GM19328 (cell line): ENCODE measurements around the gene AOPEP.

Source experiments
- ATAC-seq: cut with Tn5 transposase; IDR thresholded peaks from one replicate; pipeline ENCODE4 v1.9.1; 2021; ENCODE audit warnings: mild to moderate bottlenecking, moderate library complexity; ENCODE audit not compliant: unreplicated experiment

The AOPEP gene

DNA sequence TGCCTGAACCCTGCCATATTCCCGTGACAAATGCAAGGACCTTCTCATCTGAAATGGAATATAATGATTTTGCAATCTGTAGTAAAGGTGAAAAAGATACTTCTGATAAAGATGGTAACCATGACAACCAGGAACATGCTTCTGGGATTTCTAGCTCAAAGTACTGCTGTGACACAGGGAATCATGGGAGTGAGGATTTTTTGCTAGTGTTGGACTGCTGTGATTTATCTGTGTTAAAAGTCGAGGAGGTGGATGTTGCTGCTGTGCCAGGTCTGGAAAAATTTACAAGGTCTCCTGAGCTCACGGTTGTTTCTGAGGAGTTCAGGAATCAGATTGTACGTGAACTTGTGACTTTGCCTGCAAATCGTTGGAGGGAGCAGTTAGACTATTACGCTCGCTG, 33.5 kb downstream of the AOPEP start:
- ATAC-seq: no peak

DNA sequence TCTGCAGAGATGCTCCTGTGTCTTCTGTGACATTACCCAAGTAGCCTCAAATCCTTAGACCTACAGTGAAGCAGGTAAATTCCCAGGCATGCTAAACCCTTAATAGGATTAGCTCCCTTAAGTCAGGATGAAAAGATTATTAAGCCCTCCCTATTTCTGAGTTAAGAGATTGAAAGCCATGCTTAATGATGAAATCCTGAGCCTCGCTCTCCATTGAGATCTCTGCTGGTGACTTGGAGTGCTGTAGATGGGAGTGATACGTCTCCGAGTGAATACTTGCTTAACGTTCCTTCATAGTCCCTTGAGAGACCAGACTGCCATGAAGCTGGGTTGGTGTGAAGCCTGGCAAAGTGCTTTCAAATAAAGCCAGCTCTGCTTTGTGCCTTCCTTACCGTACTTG, 34.2 kb downstream of the AOPEP start:
- no peak for ATAC-seq

DNA sequence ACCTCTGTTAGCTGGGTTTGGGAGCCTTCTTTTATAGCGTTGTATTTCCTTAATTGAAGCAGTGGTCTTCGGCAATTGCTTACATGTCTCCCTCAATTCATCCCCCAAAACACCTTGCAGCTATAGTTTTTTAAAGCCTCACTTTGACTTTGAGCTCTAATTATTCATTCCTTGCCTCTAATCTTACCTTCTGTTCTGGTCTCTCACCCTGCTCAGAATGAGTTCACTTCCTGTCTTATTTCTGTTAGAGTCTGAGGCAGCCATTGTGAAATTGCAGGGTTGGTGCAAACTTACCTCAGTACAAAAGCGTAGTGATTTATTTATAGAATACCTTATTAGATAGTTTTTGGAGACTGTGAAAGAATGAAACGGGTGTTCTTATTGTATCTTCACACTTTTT, 35.0 kb downstream of the AOPEP start:
- no peak for ATAC-seq

GRCh38 chr9:94767331-94768072, 41.0 kb downstream of the AOPEP start:
- no peak for ATAC-seq

GRCh38 chr9:94768766-94769165, 42.3 kb downstream of the AOPEP start:
- no peak for ATAC-seq

DNA sequence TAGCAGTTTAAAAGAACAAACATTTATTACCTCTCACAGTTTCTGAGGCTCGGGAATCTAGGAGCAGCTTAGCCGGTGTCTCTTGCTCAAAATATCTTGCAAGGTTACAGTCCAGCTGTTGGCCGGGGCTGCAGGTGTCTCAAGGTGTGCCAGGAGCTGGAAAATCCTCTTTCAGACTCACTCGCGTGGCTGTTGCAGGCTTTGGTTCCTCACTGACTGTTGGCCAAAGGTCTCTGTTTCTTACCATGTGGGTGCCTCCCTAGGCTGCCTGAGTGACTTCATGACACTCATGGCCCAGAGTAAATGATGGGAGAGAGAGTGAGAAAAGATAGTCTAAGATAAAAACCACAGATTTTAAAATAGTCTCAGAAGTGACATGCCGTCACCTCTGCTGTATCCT, 43.8 kb downstream of the AOPEP start:
- no peak for ATAC-seq

DNA sequence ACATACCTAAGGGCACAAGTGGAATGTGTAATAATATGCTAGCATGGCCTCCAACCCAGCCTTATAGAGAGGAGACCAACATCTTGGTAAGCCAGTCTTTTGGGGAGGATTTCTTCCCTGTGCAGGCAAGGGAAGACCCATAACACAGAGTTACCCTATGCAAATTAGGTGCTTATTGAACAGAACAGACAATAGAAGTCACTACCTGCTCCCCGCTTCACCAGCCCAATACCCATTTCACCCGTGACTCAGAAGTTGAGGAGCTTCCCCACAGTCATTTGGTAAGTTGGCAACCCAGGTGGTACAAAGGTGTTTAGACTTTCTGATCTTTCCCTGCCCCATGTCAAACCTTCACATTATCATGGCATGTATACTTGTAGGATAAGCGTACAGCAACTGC, 44.6 kb downstream of the AOPEP start:
- no peak for ATAC-seq

DNA sequence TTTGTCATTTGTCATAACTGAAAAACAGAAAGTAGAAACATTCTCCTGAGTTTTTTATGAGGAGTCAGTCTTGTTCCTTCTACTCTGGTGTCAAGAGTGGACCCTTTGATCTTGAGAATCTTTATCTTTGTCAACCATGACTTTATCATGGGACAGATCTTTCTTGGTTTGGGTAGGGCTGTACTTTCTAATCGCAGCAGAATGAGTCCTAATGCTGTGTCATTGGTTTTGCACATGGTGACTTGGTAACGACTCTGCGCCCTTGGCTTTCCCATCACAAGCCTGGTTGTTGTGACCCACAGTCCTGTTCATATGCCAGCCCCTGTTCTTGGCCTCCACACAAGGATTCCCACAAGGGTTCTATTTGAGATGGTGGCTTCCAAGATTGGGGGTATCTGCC, 45.6 kb downstream of the AOPEP start:
- ATAC-seq: no peak

DNA sequence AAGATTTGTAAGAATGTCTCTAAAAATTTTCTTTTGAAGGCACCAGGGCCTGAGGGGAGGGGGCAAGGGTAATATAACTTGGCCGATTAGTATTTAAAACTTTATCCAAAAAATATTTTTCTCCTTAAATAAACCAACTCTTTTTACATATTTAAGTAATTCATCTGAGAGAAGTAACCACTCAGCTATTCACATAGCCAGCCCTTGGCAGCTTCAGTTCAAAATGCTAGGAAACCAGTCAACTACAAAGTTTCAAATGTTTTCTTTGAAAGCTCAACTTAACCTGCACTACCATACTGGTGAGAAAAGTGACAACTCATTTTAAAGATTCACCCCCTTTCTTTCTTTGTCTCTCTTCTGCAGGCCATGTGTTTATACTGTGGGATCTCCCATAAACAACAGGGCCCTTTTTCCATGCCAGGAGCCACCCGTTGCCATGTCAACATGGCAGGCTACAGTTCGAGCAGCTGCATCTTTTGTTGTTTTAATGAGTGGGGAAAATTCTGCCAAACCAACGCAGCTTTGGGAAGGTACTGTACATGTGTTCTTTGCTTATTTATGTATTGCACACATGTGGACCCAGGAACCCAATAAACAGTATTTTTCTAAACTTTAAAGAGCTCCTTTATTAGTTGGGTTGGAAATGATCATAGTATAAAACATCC, 46.3 kb downstream of the AOPEP start:
- ATAC-seq: no peak

DNA sequence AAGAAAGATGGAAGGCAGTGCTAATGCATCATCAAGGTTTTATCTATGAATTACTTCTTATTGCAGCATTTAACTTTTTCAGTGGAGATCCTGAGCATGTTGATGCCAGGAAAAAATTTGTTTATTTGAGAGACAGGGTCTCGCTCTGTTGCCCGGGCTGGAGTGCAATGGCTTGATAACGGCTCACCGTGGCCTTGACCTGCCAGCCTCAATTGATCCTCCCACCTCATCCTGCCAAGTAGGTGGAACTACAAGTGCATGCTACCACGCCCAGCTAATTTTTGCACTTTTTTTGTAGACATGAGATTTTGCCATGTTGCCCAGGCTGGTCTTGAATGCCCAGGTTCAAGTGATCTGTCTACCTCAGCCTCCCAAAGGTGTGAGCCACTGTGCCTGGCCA, 47.2 kb downstream of the AOPEP start:
- no peak for ATAC-seq

- no peak for ATAC-seq
Observed at GRCh38 chr9:94778013-94778412, 51.5 kb downstream of the AOPEP start.

- ATAC-seq: no peak
Observed at GRCh38 chr9:94779031-94779430, 52.5 kb downstream of the AOPEP start.

- ATAC-seq: no peak
Observed at GRCh38 chr9:94779693-94780290, 53.3 kb downstream of the AOPEP start.

DNA sequence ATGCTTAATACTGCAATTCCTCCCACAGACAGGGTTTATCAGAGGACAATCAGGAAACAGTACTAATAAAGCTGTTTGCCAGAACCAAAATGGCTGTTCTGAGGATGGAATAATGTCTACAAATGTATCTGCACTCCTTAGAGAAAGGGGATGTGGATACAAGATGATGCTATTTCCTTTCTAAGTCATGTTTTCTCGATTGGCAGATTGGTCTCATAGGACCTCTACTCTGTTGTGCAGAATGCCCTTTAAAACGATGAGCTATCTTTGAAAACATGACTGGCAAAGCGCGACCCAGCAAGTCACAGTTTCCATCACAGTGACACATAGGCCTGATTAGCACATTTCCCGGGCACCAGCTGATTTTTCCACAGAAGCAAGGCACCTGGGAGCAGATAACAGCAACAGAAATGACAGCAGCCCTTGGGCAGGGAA, 54.0 kb downstream of the AOPEP start:
- ATAC-seq: no peak

- ATAC-seq: no peak
Observed at GRCh38 chr9:94782355-94783101, 56.0 kb downstream of the AOPEP start.

DNA sequence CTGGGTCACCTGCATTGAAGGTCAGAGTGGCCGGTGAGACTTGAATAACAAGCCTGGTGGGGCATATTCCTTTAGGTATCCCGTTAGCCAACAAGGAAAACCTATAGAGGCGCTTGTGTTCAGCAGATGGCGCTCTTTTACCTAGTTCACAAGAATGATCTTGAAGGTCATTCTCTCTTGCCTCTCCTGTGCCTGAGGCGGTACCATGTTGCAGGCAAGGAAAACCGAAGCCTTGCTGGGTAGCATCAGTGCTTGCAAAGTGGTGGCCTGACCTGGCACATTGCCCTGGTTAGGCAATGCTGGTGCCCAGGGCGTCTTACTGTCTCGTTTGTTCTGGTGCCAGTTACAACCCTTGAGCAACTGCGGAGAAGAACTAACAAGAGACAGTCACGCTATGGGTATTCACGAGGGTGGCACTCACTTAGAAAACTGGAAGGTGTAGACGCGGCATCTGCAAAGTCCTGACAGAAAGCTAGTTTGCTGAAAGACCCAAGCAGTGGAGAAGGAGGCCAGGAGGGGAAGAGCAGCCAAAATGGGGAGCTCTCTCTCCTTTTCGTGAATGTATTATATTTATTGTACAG, 56.7 kb downstream of the AOPEP start:
- no peak for ATAC-seq

GRCh38 chr9:94783928-94784327, 57.4 kb downstream of the AOPEP start:
- ATAC-seq: no peak

DNA sequence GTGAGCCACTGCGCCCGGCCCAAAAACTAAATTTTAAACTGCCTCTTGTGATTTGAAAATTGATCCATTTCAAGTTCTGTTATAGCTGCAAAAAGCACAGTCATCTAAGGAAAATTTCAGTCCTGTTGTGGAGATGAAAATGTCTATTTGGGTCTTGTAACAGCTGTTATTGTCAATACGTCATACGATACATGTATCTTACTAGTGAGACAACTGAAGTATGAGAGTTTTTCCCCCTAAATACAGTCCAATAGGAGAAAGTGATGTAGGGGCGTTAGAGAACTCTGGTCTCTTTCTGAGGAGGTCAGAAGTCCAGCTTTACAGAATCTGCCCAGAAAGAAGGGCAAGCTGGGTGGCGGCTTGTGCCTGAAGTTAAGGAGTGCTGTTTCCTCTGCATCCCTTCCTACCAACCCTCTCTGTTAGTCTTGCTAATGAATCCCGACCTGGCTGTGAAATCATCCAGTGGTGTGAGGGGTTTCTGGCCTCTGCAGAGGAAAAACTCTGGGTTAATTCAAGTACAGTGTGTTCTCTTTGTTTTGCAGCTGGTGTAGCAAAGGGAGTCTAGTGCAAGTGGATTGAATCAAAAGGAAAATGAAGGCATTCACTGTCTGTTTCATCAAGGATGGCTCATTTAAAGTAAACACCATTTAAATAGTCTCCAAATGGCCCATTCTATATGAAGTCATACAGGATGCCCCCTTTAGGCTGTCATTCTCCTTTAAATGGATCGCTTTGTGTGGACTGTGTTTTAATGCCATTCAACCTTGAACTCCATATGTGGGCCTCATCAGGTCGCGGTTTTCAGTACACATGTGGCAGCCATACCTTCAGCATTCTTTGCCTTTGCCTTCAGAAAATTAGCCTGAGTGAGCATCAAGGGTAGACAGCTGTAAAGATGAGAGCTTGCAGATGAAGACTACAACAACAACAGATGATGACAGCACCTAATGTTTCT, 59.0 kb downstream of the AOPEP start:
- ATAC-seq: no peak

DNA sequence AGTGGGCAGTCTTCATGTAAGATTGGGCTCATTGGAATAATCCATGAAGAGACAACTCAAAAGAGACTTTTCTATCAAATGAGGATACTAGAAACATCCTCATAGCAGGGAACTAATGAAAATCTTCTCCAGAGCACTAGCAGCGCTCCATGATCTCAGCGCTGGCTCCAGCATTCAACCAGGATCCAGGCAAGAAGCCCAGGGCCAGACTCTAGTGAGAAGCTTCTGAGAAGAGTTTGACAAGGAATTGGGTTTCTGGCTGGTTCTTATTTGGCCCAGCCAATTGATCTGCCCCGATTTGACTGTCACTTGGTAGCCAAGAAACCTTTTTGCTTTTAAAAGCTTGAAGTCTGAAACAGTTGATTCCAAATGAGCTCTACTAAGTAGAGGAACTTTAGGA, 60.1 kb downstream of the AOPEP start:
- no peak for ATAC-seq

GRCh38 chr9:94787266-94787665, 60.8 kb downstream of the AOPEP start:
- no peak for ATAC-seq
